Naive thymus-derived CD8-positive, alpha-beta T cell (primary cell): ENCODE measurements around the gene PLEKHA3. TPM values are rescaled to one million over a fixed set of nuclear protein-coding genes. Genes with fewer than 3 reads are reported as not detected.

ENCODE experiments used
- ATAC-seq, 2 donors: fragments of 150-1000 bp; cut with Tn5 transposase in 1 of 2; sonication (Bioruptor Pico), chemical (Tn5 transposase) in 1 of 2; 1 replicate in 1 of 2; 2 replicates in 1 of 2; pipeline ENCODE4 v1.10.0; 2021; ENCODE audit warnings: mild to moderate bottlenecking in 2 of 2, moderate library complexity in 2 of 2
- POLR2A ChIA-PET: fragments of 350-600 bp; sonication (Branson Sonifier 250); formaldehyde crosslinking; loops from one replicate; lab custom pipeline; 2021; ENCODE audit warnings: antibody characterized with exemption; lab: Charles Lee
- DNase-seq, 10 donors: peaks; one replicate each; pipeline versions ENCODE4 v3.0.0 to v3.0.0-alpha.2; 2020 to 2022
- H3K27ac Mint-ChIP-seq, 10 donors: one replicate each; pipeline ENCODE4 v1.8.0; 2020 to 2022; ENCODE audit warnings: mild to moderate bottlenecking in 10 of 10, mixed read lengths in 10 of 10, moderate library complexity in 4 of 10, inconsistent platforms in 1 of 10
- H3K27me3 Mint-ChIP-seq, 5 donors: one replicate each; pipeline ENCODE4 v1.8.0; 2021 to 2022; ENCODE audit warnings: mixed read lengths in 5 of 5
- H3K36me3 Mint-ChIP-seq, 3 donors: one replicate each; pipeline ENCODE4 v1.8.0; 2020 to 2022; ENCODE audit warnings: mixed read lengths in 3 of 3, mild to moderate bottlenecking in 2 of 3, inconsistent platforms in 1 of 3
- H3K4me1 Mint-ChIP-seq, 4 donors: one replicate each; pipeline ENCODE4 v1.8.0; 2021 to 2022; ENCODE audit warnings: mixed read lengths in 4 of 4
- H3K4me3 Mint-ChIP-seq, 10 donors: one replicate each; pipeline ENCODE4 v1.8.0; 2020 to 2022; ENCODE audit warnings: mild to moderate bottlenecking in 10 of 10, mixed read lengths in 10 of 10, moderate library complexity in 6 of 10, inconsistent platforms in 1 of 10
- H3K9me3 Mint-ChIP-seq, 9 donors: one replicate each; pipeline ENCODE4 v1.8.0; 2020 to 2022; ENCODE audit warnings: mixed read lengths in 9 of 9, mild to moderate bottlenecking in 3 of 9, inconsistent platforms in 1 of 9, moderate library complexity in 1 of 9
- polyA plus RNA-seq, 3 donors: library from polyadenylated mRNA; unstranded; fragments of 300-500 nt; fragmentation: Illumina TruSeq; gene quantifications; one replicate each; pipeline ENCODE4 v1.2.3, GENCODE V29; 2021
- total RNA-seq, 8 experiments: library from RNA in 2 of 8; stranded (reverse) in 2 of 8; gene quantifications; one replicate each; pipeline ENCODE4 v1.2.3 and lab custom pipeline; 2021 to 2026

The PLEKHA3 gene
- 10 to 100 TPM; 39.5 to 40.6 TPM for total RNA-seq
- polyA plus RNA-seq: 10 to 100 TPM; 18.4 to 24.6 (median 24.4) TPM
- total RNA-seq (lab: John Stamatoyannopoulos, UW): 30.2 to 49.3 (median 44.1) reads per million in 6 experiments

- no peaks in the 10 kb centered on the region for H3K27me3 Mint-ChIP-seq
- DNase-seq (peak; percentile 45 to 83 (median 66)), ATAC-seq (peak; percentile 41 to 62)
- H3K36me3 Mint-ChIP-seq: peaks cover 0 to 8% (median 0%) of the 10 kb centered on the region in 3 donors
- peak within 1 kb of the TSS; percentile 92 to 99 (median 98) for H3K4me3 Mint-ChIP-seq
- POLR2A ChIA-PET: interaction anchor here (1.0 to 2.2 kb wide), 4 partner anchors 14 to 67 kb away, joined by 3 to 20 read pairs (median 5); partner anchors contain the start of genes PJVK and PRKRA
- H3K4me1 Mint-ChIP-seq: peaks cover 24 to 63% (median 58%) of the 10 kb centered on the region in 4 donors
- peak within 1 kb of the TSS; percentile 96 to 99 (median 98) for H3K27ac Mint-ChIP-seq
- H3K9me3 Mint-ChIP-seq: no peaks in the 10 kb centered on the region
Observed at GRCh38 chr2:178480227-178481181, at the start of gene PLEKHA3. Gene PLEKHA3, plus strand, starts transcription at chr2:178480457. Its CDS starts 413 bp downstream, at chr2:178480870.

- peaks cover 4 to 93% (median 13%) of the 10 kb centered on the region in 3 donors for H3K36me3 Mint-ChIP-seq
- POLR2A ChIA-PET: interaction anchor here (1.2 kb wide), 1 partner anchor 14 kb away, joined by 3 read pairs; the partner anchor contains the start of genes PJVK and PRKRA
Observed at GRCh38 chr2:178436662-178437061, 43.6 kb upstream of the PLEKHA3 start.

GRCh38 chr2:178441426-178441825 is 38.8 kb upstream of the PLEKHA3 start:
- no peaks in the 10 kb centered on the region for H3K27me3 Mint-ChIP-seq
- H3K9me3 Mint-ChIP-seq: no peaks in the 10 kb centered on the region
- H3K4me3 Mint-ChIP-seq: no peak overlapping the region
- POLR2A ChIA-PET: interaction anchor here (1.0 to 1.5 kb wide), 2 partner anchors 9 to 10 kb away, joined by 3 to 5 read pairs; partner anchors contain the start of genes PJVK and PRKRA
- H3K4me1 Mint-ChIP-seq: peaks cover 4 to 18% (median 12%) of the 10 kb centered on the region in 4 donors
- ATAC-seq (no peak), DNase-seq (no peak)
- H3K36me3 Mint-ChIP-seq: peaks cover 0 to 90% (median 17%) of the 10 kb centered on the region in 3 donors
- H3K27ac Mint-ChIP-seq: peak overlapping the region in 2 of 10 donors; percentile 17 to 23

More at GRCh38 chr2:178436662-178437061, 43.6 kb upstream of the PLEKHA3 start:
- Mint-ChIP-seq H3K9me3 (no peaks in the 10 kb centered on the region), H3K27ac (peak overlapping the region in 2 of 10 donors; percentile 62 to 83), H3K27me3 (no peaks in the 10 kb centered on the region), H3K4me3 (no peak overlapping the region), H3K4me1 (peaks cover 0 to 6% (median 2%) of the 10 kb centered on the region in 4 donors)
- DNase-seq: no peak
- ATAC-seq: no peak

- Mint-ChIP-seq H3K4me1 (peaks cover 13 to 46% (median 40%) of the 10 kb centered on the region in 4 donors), H3K9me3 (no peaks in the 10 kb centered on the region), H3K4me3 (peak overlapping the region; percentile 40 to 94 (median 86)), H3K27ac (peak overlapping the region; percentile 74 to 98 (median 94)), H3K36me3 (peaks cover 0 to 42% (median 17%) of the 10 kb centered on the region in 3 donors), H3K27me3 (no peaks in the 10 kb centered on the region)
- ATAC-seq (no peak), DNase-seq (no peak)
- POLR2A ChIA-PET: interaction anchor here (1.2 to 2.6 kb wide), 6 partner anchors 10 to 74 kb away, joined by 3 to 27 read pairs (median 13); partner anchors contain the start of gene PLEKHA3
Observed at GRCh38 chr2:178448968-178449661, 31.1 kb upstream of the PLEKHA3 start.

- Mint-ChIP-seq H3K9me3 (no peaks in the 10 kb centered on the region), H3K4me3 (peak overlapping the region; percentile 86 to 94 (median 91)), H3K36me3 (peaks cover 0 to 35% (median 11%) of the 10 kb centered on the region in 3 donors), H3K27me3 (no peaks in the 10 kb centered on the region), H3K27ac (peak overlapping the region; percentile 84 to 98 (median 94)), H3K4me1 (peaks cover 13 to 40% (median 37%) of the 10 kb centered on the region in 4 donors)
- no peak for ATAC-seq
- POLR2A ChIA-PET: interaction anchor here (1.2 to 2.6 kb wide), 9 partner anchors 8 to 74 kb away, joined by 3 to 27 read pairs (median 6); partner anchors contain the start of gene PLEKHA3
- DNase-seq: peak in 3 of 10 donors; percentile 2 to 7 (median 2)
Observed at GRCh38 chr2:178449700-178450523, 30.3 kb upstream of the PLEKHA3 start.

GRCh38 chr2:178450524-178450773 is 29.8 kb upstream of the PLEKHA3 start:
- POLR2A ChIA-PET: interaction anchor here (0.8 to 2.6 kb wide), 12 partner anchors 9 to 1145 kb away, joined by 3 to 27 read pairs (median 6); partner anchors contain the start of gene PLEKHA3
- peaks cover 13 to 36% (median 34%) of the 10 kb centered on the region in 4 donors for H3K4me1 Mint-ChIP-seq
- H3K4me3 Mint-ChIP-seq: peak overlapping the region; percentile 86 to 94 (median 91)
- ATAC-seq (peak; percentile 56 to 66), DNase-seq (peak in 8 of 10 donors; percentile 56 to 87 (median 84))
- peak overlapping the region; percentile 84 to 98 (median 94) for H3K27ac Mint-ChIP-seq
- peaks cover 0 to 30% (median 6%) of the 10 kb centered on the region in 3 donors for H3K36me3 Mint-ChIP-seq
- H3K9me3 Mint-ChIP-seq: no peaks in the 10 kb centered on the region
- H3K27me3 Mint-ChIP-seq: no peaks in the 10 kb centered on the region

GRCh38 chr2:178450774-178451525 is 29.3 kb upstream of the PLEKHA3 start, which contains the start of the genes PJVK and PRKRA:
Gene PJVK, plus strand, starts transcription at chr2:178451378. Its CDS starts 2,032 bp downstream, at chr2:178453410.
Gene PRKRA, minus strand, starts transcription at chr2:178451175. Its CDS starts 145 bp downstream, at chr2:178451030.
- peak within 1 kb of the TSS; percentile 84 to 98 (median 94) for H3K27ac Mint-ChIP-seq
- peaks cover 0 to 26% (median 6%) of the 10 kb centered on the region in 3 donors for H3K36me3 Mint-ChIP-seq
- peaks cover 13 to 36% (median 33%) of the 10 kb centered on the region in 4 donors for H3K4me1 Mint-ChIP-seq
- peak; percentile 92 to 97 (median 95) for DNase-seq
- peak; percentile 79 to 82 for ATAC-seq
- H3K4me3 Mint-ChIP-seq: peak within 1 kb of the TSS; percentile 86 to 94 (median 92)
- H3K27me3 Mint-ChIP-seq: no peaks in the 10 kb centered on the region
- no peaks in the 10 kb centered on the region for H3K9me3 Mint-ChIP-seq
- POLR2A ChIA-PET: interaction anchor here (0.6 to 2.6 kb wide), 18 partner anchors 9 to 1187 kb away, joined by 3 to 27 read pairs (median 4); partner anchors contain the start of gene PLEKHA3

GRCh38 chr2:178452334-178452733 is 27.9 kb upstream of the PLEKHA3 start:
- DNase-seq (no peak), ATAC-seq (no peak)
- Mint-ChIP-seq H3K4me3 (peak overlapping the region; percentile 52 to 94 (median 83)), H3K36me3 (peaks cover 0 to 14% (median 6%) of the 10 kb centered on the region in 3 donors), H3K27ac (peak overlapping the region in 3 of 10 donors; percentile 14 to 89 (median 57)), H3K27me3 (no peaks in the 10 kb centered on the region), H3K9me3 (no peaks in the 10 kb centered on the region), H3K4me1 (peaks cover 13 to 36% (median 30%) of the 10 kb centered on the region in 4 donors)
- POLR2A ChIA-PET: no interaction called here

GRCh38 chr2:178452870-178453269 is 27.4 kb upstream of the PLEKHA3 start:
- Mint-ChIP-seq H3K9me3 (no peaks in the 10 kb centered on the region), H3K27me3 (no peaks in the 10 kb centered on the region), H3K4me1 (peaks cover 13 to 34% (median 28%) of the 10 kb centered on the region in 4 donors), H3K27ac (no peak overlapping the region), H3K4me3 (no peak overlapping the region), H3K36me3 (peaks cover 0 to 11% (median 6%) of the 10 kb centered on the region in 3 donors)
- POLR2A ChIA-PET: no interaction called here
- DNase-seq: no peak
- ATAC-seq: no peak

GRCh38 chr2:178455947-178456346 is 24.3 kb upstream of the PLEKHA3 start:
- Mint-ChIP-seq H3K9me3 (no peaks in the 10 kb centered on the region), H3K27ac (no peak overlapping the region), H3K36me3 (no peaks in the 10 kb centered on the region), H3K4me1 (peaks cover 2 to 9% (median 5%) of the 10 kb centered on the region in 4 donors), H3K4me3 (no peak overlapping the region), H3K27me3 (no peaks in the 10 kb centered on the region)
- POLR2A ChIA-PET: no interaction called here
- DNase-seq (no peak), ATAC-seq (no peak)
